Hematopoietic multipotent progenitor cell (in vitro differentiated cells): ENCODE measurements around the gene KREMEN1. TPM values are rescaled to one million over a fixed set of nuclear protein-coding genes. Genes with fewer than 3 reads are reported as not detected.
"Not testable (repeated sequence)": the region's sequence is repeated elsewhere in the genome, so short reads cannot be mapped to it uniquely, and the experiment has no call there.

Experiments used
- DNase-seq, 3 donors: peaks; one replicate each; pipeline ENCODE4 v3.0.0-alpha.2; 2011 to 2015; ENCODE audit warnings: low read depth in 2 of 3, low spot score in 2 of 3
- total RNA-seq: library from RNA; depleted of rRNA; stranded (reverse); fragments of >200 nt; gene quantifications from one replicate; pipeline ENCODE4 v1.2.3, GENCODE V29; 2012

Gene KREMEN1
- total RNA-seq = 0.54 TPM

- no peak for DNase-seq
These were observed at the start of gene KREMEN1 for GRCh38 chr22:29072979-29073617. Gene KREMEN1 (plus strand): TSS chr22:29073035. CDS start chr22:29073131, 96 bp downstream.

- DNase-seq = no peak
These were observed 49.6 kb upstream of the KREMEN1 start for GRCh38 chr22:29023172-29023796.

- DNase-seq = no peak
These were observed 46.3 kb upstream of the KREMEN1 start for GRCh38 chr22:29026579-29026978.

GRCh38 chr22:29028468-29028867 is 44.4 kb upstream of the KREMEN1 start:
- no peak for DNase-seq

- no peak for DNase-seq
These were observed 43.4 kb upstream of the KREMEN1 start for GRCh38 chr22:29029202-29030000.

GRCh38 chr22:29030016-29030617 is 42.7 kb upstream of the KREMEN1 start:
- DNase-seq = peak in 2 of 3 donors; percentile 9 to 16

GRCh38 chr22:29030618-29031226 is 42.1 kb upstream of the KREMEN1 start:
- DNase-seq = peak in 2 of 3 donors; percentile 43 to 63

GRCh38 chr22:29031227-29032011 is 41.4 kb upstream of the KREMEN1 start:
- DNase-seq = peak in 2 of 3 donors; percentile 56 to 66

- no peak for DNase-seq
These were observed 40.8 kb upstream of the KREMEN1 start for GRCh38 chr22:29032014-29032475.

- no peak for DNase-seq
These were observed 40.3 kb upstream of the KREMEN1 start for GRCh38 chr22:29032584-29032983.

- DNase-seq = no peak
These were observed 35.4 kb upstream of the KREMEN1 start for GRCh38 chr22:29037340-29037932.

- DNase-seq = no peak
These were observed 33.7 kb upstream of the KREMEN1 start for GRCh38 chr22:29039148-29039547.

GRCh38 chr22:29039684-29040083 is 33.2 kb upstream of the KREMEN1 start:
- DNase-seq = not testable (repeated sequence)

GRCh38 chr22:29040385-29041275 is 32.2 kb upstream of the KREMEN1 start:
- DNase-seq = peak; percentile 41 to 84 (median 75)

GRCh38 chr22:29041408-29041807 is 31.4 kb upstream of the KREMEN1 start:
- peak in 2 of 3 donors; percentile 43 to 63 for DNase-seq

GRCh38 chr22:29043906-29044575 is 28.8 kb upstream of the KREMEN1 start:
- DNase-seq = no peak

- DNase-seq = no peak
These were observed 28.1 kb upstream of the KREMEN1 start for GRCh38 chr22:29044657-29045176.
